GM18951 (cell line): ENCODE data around the gene PSMD11.

ENCODE experiments used
- POLR2A ChIP-seq: IDR thresholded peaks from 4 replicates; pipeline ENCODE4 v1.6.1; 2011; ENCODE audit warnings: mild to moderate bottlenecking; ENCODE audit not compliant: insufficient read length, insufficient read depth; ENCODE audit errors: extremely low read depth
- in situ Hi-C: fragments of 300-500 bp; cut with MboI; formaldehyde crosslinking; loops from one replicate; pipeline ENCODE4 v1.12.0; 2022; ENCODE audit warnings: low sequenced_read_pairs, mixed read lengths, inconsistent platforms; ENCODE audit not compliant: unreplicated experiment

The PSMD11 gene

DNA sequence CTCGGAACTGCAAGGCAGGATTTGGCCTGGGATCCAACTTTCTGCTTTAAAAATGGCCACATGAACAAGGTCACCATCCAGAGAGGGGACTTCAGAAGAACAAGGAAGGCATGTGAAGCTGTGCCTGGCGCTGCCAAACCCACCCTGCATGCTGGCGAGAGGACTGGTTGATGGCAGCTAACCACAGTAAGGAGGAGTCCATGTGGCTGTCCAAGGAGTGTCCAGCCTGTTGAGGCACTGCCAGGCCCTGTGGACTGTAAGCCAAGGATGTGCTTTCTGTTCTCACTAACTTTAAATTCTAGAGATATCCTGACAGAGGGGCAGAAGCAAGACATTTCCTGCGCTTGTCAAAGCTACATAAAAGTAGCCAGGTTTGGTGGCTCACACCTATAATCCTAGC, 82.8 kb downstream of the PSMD11 start:
- no peak for TF ChIP-seq POLR2A
- in situ Hi-C loops: loop anchor here (10.0 kb wide), 1 partner anchor 78 kb away; no protein-coding TSS in a partner anchor

DNA sequence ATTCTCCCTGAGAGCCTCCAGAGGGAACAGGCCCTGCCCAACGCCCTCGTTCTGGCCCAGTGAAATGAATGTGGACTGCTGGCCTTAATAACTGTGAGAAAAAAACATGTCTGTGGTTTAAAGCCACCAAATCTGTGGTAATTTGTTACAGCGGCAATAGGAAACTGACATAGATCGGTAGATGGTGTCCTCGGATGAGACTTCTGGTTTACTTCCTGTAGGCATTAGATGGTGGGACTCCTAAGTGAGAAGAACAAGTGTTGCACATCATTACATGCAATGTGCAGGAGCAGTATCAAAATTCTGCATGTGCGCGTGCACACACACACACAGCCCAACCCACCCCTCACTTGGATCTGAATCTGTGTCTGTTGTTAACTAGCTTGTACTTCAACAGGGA, 84.5 kb downstream of the PSMD11 start:
- TF ChIP-seq POLR2A: no peak
- in situ Hi-C loops: loop anchor here (10.0 kb wide), 1 partner anchor 76 kb away; no protein-coding TSS in a partner anchor

DNA sequence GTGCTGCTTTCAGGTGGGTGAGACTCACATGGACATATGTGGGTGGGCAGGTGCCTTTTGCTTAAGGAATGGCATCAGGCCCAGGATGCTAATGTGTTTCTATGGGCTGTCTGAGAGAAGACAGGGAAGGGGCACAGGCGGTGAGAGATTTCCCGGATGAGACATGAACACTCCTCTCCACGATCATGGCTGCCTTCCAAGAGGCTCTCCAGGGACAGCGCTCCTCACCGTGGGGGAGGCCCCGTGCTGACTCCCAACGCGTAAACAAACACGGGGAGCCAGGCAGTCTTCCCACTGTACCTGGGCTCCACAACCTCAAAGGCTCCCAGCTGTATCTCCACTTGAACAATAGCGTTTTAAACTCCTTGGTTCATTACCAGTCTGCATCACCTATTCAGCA, 85.3 kb downstream of the PSMD11 start:
- in situ Hi-C loops: loop anchor here (10.0 kb wide), 1 partner anchor 75 kb away; no protein-coding TSS in a partner anchor
- no peak for TF ChIP-seq POLR2A
